Measurements from ENCODE around the gene INPP5K.
A peak's percentile ranks its signal among the peaks of the same experiment; 100 is the strongest.
"Not testable (repeated sequence)": the region's sequence is repeated elsewhere in the genome, so short reads cannot be mapped to it uniquely, and the experiment has no call there.

The INPP5K gene

GRCh38 chr17:1461198-1461944, 55.0 kb downstream of the INPP5K start:
- no peak for DNase-seq

- no peak for DNase-seq
These were observed 56.2 kb downstream of the INPP5K start for GRCh38 chr17:1460233-1460632.

GRCh38 chr17:1455797-1456599, 60.4 kb downstream of the INPP5K start, which contains the start of gene CRK:
Gene CRK, minus strand, starts transcription at chr17:1456232. Its CDS starts 115 bp downstream, at chr17:1456117.
- peak; percentile 90 for DNase-seq

GRCh38 chr17:1455291-1455796, 61.1 kb downstream of the INPP5K start:
- DNase-seq = peak; percentile 8

- DNase-seq = no peak
These were observed 61.9 kb downstream of the INPP5K start for GRCh38 chr17:1454541-1454940.

GRCh38 chr17:1453694-1454093, 62.7 kb downstream of the INPP5K start:
- DNase-seq = not testable (repeated sequence)

GRCh38 chr17:1452836-1453235, 63.6 kb downstream of the INPP5K start:
- no peak for DNase-seq

- DNase-seq = not testable (repeated sequence)
These were observed 66.2 kb downstream of the INPP5K start for GRCh38 chr17:1450261-1450660.

- no peak for DNase-seq
These were observed 66.9 kb downstream of the INPP5K start for GRCh38 chr17:1449412-1449967.

GRCh38 chr17:1447052-1447451, 69.4 kb downstream of the INPP5K start:
- DNase-seq = no peak

GRCh38 chr17:1446201-1446600, 70.2 kb downstream of the INPP5K start:
- no peak for DNase-seq

GRCh38 chr17:1445695-1446094, 70.7 kb downstream of the INPP5K start:
- not testable (repeated sequence) for DNase-seq
